GM20000 (cell line): ENCODE data around the gene RADIL.

ENCODE experiments used
- DNase-seq: peaks from one replicate; pipeline ENCODE4 v3.0.0; 2012; ENCODE audit warnings: low spot score
- CTCF ChIP-seq: IDR thresholded peaks from 2 replicates; pipeline ENCODE4 v1.5.1; 2012; ENCODE audit warnings: mild to moderate bottlenecking, control low read depth; ENCODE audit errors: extremely low read depth, missing control alignments

The RADIL gene

DNA sequence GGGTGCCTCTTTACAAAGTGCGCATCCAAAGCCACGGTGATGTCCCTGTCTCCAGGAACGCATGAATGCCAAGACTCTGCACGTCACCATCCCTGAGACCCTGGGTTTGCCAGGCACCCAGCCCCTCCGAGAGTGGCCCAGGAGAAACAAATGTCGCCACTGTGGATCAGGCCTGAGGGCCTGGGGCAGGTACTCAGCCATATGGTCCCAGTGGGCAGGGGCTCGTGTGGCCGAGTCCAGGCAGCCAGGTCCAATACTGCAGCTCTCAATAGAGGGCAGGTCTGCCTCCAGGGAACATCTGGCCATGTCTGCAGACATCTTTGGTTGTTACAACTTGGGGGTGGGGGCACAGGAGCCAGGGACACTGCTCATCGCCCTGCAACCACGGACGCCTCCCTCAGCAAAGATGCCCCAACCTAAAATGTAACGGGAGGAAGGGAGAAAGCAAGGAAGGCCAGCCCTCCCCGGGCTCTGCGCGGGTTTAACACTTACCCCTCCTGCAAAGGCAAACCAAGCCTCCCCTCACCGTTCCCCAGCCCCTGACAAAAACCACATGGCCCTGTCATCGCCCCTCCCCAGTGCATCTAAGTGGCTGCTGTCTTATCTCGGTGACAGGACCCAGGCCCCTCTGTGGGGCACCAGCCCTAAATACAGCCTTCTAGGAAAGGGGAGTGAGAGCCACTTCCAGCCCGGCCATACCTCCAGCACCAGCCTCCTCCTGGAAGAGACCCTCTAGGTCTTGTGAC, 11.4 kb downstream of the RADIL start:
- no peak for TF ChIP-seq CTCF
- DNase-seq, result no peak

DNA sequence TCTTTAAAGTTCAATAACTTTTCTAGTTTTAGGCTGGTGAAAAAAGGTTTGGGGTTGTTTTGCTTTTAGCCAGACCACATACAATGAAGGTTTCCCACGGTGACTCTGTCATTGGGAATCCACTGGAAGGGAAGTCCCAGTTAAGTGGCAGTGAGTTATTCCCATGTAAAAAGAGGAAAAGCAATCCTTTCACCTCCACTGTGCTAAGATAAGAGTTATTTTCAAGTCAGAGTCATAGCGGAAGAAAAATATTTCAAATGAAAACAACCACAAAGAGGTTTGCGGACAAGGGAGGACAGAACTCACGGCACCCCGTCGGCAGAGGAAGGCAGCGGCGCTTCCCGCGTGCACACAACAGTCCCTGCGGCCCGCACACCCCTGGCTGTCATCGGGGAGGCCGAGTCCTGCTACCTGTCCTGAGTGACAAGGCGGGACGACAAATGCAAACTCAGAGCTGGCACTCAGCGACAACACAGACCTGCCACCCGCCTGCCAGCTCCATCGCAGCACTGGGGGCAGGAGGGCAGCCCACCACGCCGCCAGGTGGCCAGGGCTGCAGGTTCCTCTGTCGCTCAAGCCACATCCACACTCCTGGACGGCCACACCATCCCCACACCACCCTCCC, 12.3 kb downstream of the RADIL start:
- TF ChIP-seq CTCF, result no peak
- no peak for DNase-seq

DNA sequence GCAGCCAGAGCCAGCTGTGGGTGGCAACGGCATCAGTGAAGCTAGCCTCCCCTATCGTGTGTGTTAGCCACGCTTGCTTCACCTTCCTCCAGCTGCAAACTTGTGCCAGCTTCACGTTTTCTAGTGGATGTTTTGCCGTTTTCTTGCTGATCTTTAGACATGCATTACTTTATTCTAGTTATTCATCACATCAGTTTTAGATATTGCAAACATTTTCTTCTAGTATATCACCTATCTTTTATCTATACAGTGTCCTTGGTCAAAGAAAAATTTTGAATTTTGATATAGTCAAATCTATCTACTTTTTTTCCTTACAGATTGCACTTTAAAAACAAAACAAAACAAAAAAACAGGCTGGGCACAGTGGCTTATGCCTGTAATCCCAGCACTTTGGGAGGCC, 15.0 kb downstream of the RADIL start:
- TF ChIP-seq CTCF, result no peak
- DNase-seq, result no peak

- no peak for DNase-seq
- TF ChIP-seq CTCF, result no peak
Measured at GRCh38 chr7:4866528-4867496, 16.7 kb downstream of the RADIL start.

DNA sequence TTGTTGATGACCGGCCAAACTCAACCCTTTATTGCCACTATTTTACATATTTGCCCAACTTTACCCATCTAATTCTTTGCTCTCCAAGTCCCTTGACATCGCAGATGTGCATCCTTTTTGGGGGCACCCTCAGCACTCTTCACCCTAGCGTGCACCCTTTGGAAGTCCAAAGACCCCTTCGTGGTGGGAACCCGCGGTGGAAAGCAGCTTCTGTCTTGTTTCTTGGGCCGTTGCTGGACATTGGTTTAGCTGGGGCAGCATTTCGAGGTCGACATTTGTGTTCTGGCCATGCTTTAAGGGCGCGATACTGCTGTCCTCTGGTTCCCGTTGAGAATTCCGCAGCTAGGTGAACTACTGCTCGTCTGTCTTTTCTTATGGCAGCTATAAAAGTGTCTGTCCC, 21.4 kb downstream of the RADIL start:
- TF ChIP-seq CTCF, result no peak
- DNase-seq, result no peak

DNA sequence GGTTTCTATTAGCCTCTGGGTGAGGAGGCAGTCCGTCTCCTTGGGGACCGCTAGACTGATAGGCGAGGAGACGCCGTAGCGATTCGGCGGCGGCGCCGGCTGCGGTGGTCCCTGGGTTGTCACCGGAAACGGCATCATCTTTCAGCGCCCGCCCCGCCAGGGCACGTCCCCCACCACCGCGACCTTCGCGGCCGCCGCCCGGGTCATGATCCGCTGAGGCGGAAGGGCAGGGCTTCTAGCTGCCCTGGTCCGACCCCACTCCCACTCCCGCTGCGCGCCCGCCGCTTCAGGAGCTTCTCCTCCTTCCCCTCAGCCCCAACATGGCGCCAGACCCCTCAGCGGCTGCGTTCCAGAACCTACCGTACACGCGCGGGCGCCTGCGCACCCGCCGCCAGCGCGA, 21.8 kb downstream of the RADIL start, which contains the start of gene PAPOLB:
Gene PAPOLB, minus strand, starts transcription at position 358 of the 400 bp plus-strand sequence. Its CDS starts 220 bp downstream, at position 138.
- no peak for DNase-seq
- TF ChIP-seq CTCF, result no peak
